Skin epidermis (tissue), 12 donors: ENCODE measurements around the gene AP4M1.

Experiments used
- H3K27ac ChIP-seq, 21 experiments: fragments of 200-600 bp; sonication (generic) in 11 of 21; one replicate each; pipeline ENCODE4 v1.5.0; 2020; ENCODE audit warnings: mild to moderate bottlenecking in 3 of 21, inconsistent platforms in 2 of 21, moderate library complexity in 2 of 21
- H3K4me3 ChIP-seq, 7 experiments: fragments of 200-600 bp; sonication (generic) in 2 of 7; one replicate each; pipeline ENCODE4 v1.5.0; 2020; ENCODE audit warnings: inconsistent platforms in 2 of 7, mild to moderate bottlenecking in 2 of 7, moderate library complexity in 1 of 7

Gene AP4M1, protein sequence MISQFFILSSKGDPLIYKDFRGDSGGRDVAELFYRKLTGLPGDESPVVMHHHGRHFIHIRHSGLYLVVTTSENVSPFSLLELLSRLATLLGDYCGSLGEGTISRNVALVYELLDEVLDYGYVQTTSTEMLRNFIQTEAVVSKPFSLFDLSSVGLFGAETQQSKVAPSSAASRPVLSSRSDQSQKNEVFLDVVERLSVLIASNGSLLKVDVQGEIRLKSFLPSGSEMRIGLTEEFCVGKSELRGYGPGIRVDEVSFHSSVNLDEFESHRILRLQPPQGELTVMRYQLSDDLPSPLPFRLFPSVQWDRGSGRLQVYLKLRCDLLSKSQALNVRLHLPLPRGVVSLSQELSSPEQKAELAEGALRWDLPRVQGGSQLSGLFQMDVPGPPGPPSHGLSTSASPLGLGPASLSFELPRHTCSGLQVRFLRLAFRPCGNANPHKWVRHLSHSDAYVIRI

DNA sequence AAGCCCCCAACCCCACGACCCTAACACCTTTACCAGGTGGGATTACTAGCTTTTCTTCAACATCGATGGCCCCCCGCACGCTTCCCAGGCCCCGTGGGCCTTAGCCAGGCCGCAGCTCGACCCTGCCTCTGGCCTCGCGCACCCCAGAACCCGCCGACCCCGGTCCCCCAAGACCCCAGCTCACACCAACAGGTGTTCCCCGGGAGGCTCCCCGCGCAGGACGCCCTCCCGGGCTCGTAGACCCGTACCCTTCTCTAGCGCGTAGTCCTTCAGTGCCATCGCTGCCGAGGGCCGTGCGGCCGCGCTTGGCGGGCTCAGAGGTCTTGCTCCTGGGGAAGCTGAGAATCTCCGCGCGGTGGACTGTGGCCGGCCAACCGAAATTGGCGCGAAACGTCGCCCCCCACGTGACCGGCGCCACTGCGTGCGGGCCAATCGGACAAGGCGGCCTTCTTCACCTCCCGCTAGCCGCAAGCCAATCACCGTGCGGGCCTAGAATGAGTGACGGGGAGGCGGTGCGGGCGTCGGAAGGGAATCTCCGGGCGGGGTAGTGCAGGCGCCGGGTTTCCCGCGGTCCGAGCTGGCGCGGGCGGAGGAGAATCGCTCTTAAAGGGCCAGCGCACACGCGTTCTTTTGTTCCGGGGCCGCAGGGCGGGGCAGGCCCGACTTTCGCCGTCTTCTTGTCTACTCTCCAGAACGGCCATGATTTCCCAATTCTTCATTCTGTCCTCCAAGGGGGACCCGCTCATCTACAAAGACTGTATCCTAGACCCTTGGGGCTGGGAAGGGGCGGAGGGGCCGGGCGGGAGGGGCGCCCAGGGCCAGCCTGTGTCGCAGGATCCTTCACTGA, at the start of gene AP4M1, which contains the start of gene MCM7:
Gene AP4M1 (plus strand): TSS at position 628 of the 847 bp plus-strand sequence. CDS start 72 bp downstream, at position 700.
Gene MCM7 (minus strand): TSS at position 382 of the 847 bp plus-strand sequence. CDS start 103 bp downstream, at position 279.
- H3K4me3 ChIP-seq = peak within 1 kb of the TSS; percentile 46 to 98 (median 85)
- H3K27ac ChIP-seq = peak within 1 kb of the TSS; percentile 68 to 97 (median 93)

- Histone ChIP-seq H3K27ac (no peak overlapping the region), H3K4me3 (no peak overlapping the region)
Measured at GRCh38 chr7:100053215-100053614, 48.2 kb upstream of the AP4M1 start.

GRCh38 chr7:100057006-100057405, 44.4 kb upstream of the AP4M1 start:
- H3K27ac ChIP-seq = no peak overlapping the region
- no peak overlapping the region for H3K4me3 ChIP-seq

DNA sequence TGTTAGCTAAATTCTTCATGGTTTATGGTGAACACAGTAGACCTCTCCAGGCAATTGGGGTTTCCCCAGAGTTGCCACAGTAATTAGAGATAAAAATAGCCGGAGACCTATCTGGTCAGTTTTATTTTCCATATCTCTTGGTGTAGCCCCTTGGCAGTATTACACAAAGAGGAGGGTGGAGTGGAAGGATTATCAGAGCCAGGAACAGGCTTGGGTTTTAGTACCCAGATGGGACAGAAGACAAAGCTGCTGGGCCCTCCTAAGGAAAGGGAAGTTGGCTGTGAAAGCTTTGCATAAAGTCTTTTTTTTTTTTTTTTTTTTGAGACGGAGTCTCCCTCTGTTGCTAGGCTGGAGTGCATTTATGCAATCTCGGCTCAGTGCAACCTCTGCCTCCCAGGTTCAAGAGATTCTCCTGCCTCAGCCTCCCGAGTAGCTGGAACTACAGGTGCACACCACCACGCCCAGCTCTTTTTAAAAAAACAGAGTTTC, 42.1 kb upstream of the AP4M1 start:
- Histone ChIP-seq H3K4me3 (no peak overlapping the region), H3K27ac (no peak overlapping the region)

DNA sequence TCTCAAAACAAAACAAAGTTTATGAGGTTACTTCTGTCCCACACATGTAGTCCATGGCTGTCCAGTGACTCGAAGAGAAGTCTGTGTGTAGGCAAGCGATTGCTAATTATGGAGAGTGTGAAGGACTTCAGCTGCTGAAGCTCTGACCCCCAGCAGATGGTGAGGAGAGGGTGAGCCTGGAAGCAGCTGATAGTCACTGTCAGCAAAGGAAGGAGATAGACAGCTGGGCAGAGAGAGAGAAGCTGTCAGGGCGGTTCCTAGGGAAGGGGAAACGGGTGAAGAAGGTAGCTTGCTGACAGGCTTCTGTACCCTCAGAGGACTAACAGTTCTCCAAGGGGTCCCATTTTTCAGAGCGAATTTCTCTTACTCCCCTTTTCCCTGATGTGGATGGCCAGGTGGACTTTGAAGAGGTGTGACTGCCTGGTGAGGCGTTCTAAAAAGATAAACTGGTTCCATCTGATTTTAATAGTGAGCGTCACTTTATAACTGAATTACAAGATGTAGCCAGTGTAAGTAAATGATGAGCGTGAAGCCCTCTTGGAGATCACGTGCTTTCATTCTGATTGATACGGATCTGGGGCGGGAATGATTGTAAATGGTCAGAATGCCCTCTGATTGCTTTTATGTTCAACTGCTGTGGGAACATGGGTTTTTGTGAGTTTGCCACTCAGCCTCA, 39.8 kb upstream of the AP4M1 start:
- Histone ChIP-seq H3K27ac (no peak overlapping the region), H3K4me3 (no peak overlapping the region)

DNA sequence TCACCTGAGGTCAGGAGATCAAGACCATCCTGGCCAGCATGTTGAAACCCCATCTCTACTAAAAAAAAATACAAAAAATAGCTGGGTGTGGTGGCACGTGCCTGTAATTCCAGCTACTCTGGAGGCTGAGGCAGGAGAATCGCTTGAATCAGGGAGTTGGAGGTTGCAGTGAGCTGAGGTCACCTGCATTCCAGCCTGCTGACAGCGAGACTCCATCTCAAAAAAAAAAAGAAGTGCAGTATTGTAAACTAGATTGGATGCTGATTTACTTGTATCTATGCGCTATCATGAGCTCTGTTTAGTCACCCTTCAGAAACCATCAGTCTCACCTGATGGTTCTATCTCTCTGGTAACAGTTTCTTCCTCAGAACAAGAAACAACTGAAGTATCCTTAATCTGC, 38.1 kb upstream of the AP4M1 start:
- no peak overlapping the region for H3K4me3 ChIP-seq
- no peak overlapping the region for H3K27ac ChIP-seq

- Histone ChIP-seq H3K4me3 (no peak overlapping the region), H3K27ac (no peak overlapping the region)
Measured at GRCh38 chr7:100064162-100064561, 37.3 kb upstream of the AP4M1 start.

DNA sequence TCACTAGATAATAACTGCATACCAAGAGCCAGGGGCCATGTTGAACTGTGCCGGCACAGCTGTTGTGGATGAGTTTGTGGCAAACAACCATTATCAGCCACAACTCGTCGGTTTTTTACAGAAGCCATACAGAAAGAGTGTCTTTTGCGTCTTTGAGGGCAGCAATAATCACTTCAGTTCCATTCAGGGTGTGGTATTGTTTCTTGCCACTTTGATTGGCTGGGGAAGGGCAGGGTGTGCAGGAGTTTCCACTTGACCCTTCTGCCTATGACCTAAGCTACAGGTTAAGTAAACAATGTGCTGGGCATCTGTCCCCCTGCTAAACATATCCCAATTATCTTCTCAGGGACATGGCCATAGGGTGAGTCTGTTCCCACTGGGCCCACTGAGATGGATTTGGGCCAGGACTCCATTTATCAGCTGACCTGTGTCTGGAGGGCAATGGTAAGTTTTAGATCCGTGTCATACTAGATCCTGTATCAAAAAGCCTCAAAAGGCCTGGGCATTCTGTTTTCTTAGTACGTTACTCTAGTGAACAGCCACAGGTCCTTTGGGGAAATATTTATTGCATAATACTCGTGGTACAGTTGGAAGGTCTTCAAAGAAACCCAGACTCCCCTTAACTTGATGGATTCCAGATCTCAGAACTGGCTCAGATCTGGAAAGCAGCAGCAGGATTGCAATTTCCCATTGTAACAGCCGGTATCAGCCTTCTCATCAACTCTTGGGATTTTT, 35.8 kb upstream of the AP4M1 start:
- Histone ChIP-seq H3K27ac (no peak overlapping the region), H3K4me3 (no peak overlapping the region)

GRCh38 chr7:100066953-100067352, 34.5 kb upstream of the AP4M1 start:
- Histone ChIP-seq H3K27ac (no peak overlapping the region), H3K4me3 (no peak overlapping the region)

- no peak overlapping the region for H3K27ac ChIP-seq
- no peak overlapping the region for H3K4me3 ChIP-seq
Measured at GRCh38 chr7:100069991-100070390, 31.5 kb upstream of the AP4M1 start.

GRCh38 chr7:100071018-100071723, 30.3 kb upstream of the AP4M1 start:
- no peak overlapping the region for H3K4me3 ChIP-seq
- no peak overlapping the region for H3K27ac ChIP-seq

DNA sequence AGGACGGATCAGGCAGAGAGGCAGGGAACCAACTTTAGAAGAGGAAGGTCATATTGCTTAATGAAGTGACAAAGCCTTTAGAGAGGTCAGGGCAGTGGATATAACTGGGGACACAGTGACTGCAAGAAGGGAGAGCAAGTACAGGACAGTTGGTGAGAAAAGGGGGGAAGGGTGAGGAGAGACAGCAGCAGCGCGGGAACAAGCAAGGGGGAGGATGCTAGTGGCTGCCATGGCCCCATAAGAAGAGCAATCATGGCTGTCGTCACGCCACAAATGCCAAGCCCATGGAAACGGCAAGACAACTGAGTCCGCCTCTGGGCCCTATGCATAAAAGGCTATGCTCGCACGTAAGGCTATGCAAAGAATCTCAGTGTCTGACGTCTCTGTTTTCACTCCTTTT, 29.0 kb upstream of the AP4M1 start:
- Histone ChIP-seq H3K4me3 (no peak overlapping the region), H3K27ac (no peak overlapping the region)

- Histone ChIP-seq H3K27ac (no peak overlapping the region), H3K4me3 (no peak overlapping the region)
Measured at GRCh38 chr7:100074841-100075240, 26.6 kb upstream of the AP4M1 start.

- Histone ChIP-seq H3K4me3 (no peak overlapping the region), H3K27ac (no peak overlapping the region)
Measured at GRCh38 chr7:100075418-100075817, 26.0 kb upstream of the AP4M1 start.

GRCh38 chr7:100077205-100077604, 24.2 kb upstream of the AP4M1 start:
- Histone ChIP-seq H3K27ac (no peak overlapping the region), H3K4me3 (no peak overlapping the region)

GRCh38 chr7:100079024-100079560, 22.4 kb upstream of the AP4M1 start:
- H3K4me3 ChIP-seq = no peak overlapping the region
- H3K27ac ChIP-seq = peak overlapping the region in 1 of 21 experiments; percentile 7

DNA sequence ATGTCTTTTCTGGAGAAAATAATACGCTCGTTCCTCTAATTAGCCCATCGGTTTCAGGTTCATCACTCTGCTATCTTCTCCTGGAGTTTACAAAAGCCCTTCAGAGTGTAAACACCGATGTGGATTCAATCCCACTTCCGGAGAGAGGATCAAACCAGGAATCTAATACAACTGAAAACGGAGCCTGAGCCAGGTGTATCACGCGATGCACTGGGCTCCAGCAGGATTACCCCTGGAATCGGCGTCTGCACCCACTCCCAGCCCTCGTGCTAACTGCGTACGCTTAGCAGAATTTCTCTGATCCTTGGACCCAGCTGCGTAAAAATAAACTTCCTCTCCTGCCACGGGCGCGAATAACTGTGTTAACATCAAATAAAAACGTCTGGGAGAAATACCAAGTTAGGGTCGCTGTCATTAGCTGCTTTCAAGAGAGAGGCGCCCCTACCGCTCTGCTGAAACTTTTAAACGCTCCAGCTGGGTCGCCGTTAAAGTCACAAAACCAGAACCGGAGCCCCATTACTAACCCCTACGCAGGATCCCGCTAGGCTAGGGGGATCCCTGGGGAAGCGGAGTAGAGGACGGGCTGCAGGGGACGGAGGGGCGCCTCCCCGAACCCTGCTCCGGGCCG, 20.4 kb upstream of the AP4M1 start:
- Histone ChIP-seq H3K27ac (peak overlapping the region; percentile 73 to 94 (median 90)), H3K4me3 (peak overlapping the region; percentile 68 to 97 (median 87))
